Endothelial cell of hepatic sinusoid (primary cell): Measurements from ENCODE around the gene ZBTB16.

Source experiments
- in situ Hi-C: cut with HindIII; loops from 2 replicates; pipeline ENCODE4 v1.10.0; 2017; ENCODE audit warnings: low sequenced_read_pairs

Gene ZBTB16

GRCh38 chr11:114221037-114221436, 161.5 kb downstream of the ZBTB16 start:
- in situ Hi-C loops, result no loop called here

GRCh38 chr11:114225661-114226060, 166.2 kb downstream of the ZBTB16 start:
- in situ Hi-C loops, result no loop called here

- in situ Hi-C loops, result no loop called here
Observed at GRCh38 chr11:114226356-114226755, 166.8 kb downstream of the ZBTB16 start.

- in situ Hi-C loops, result no loop called here
Observed at GRCh38 chr11:114228435-114229411, 169.2 kb downstream of the ZBTB16 start.

- in situ Hi-C loops, result no loop called here
Observed at GRCh38 chr11:114230031-114230704, 170.7 kb downstream of the ZBTB16 start.

- in situ Hi-C loops, result no loop called here
Observed at GRCh38 chr11:114232400-114233059, 173.0 kb downstream of the ZBTB16 start.

- in situ Hi-C loops, result no loop called here
Observed at GRCh38 chr11:114233755-114234154, 174.2 kb downstream of the ZBTB16 start.

GRCh38 chr11:114236829-114237228, 177.3 kb downstream of the ZBTB16 start:
- in situ Hi-C loops, result no loop called here

- in situ Hi-C loops, result no loop called here
Observed at GRCh38 chr11:114237321-114238280, 178.1 kb downstream of the ZBTB16 start.

- in situ Hi-C loops, result no loop called here
Observed at GRCh38 chr11:114239753-114240161, 180.2 kb downstream of the ZBTB16 start.

- in situ Hi-C loops, result no loop called here
Observed at GRCh38 chr11:114242032-114242431, 182.5 kb downstream of the ZBTB16 start.

- in situ Hi-C loops, result no loop called here
Observed at GRCh38 chr11:114243461-114244372, 184.2 kb downstream of the ZBTB16 start.

- in situ Hi-C loops, result no loop called here
Observed at GRCh38 chr11:114244726-114245394, 185.3 kb downstream of the ZBTB16 start.

GRCh38 chr11:114246321-114247069, 187.0 kb downstream of the ZBTB16 start:
- in situ Hi-C loops, result no loop called here

- in situ Hi-C loops, result no loop called here
Observed at GRCh38 chr11:114247070-114247789, 187.7 kb downstream of the ZBTB16 start.

- in situ Hi-C loops, result no loop called here
Observed at GRCh38 chr11:114250180-114250579, 190.7 kb downstream of the ZBTB16 start.
